ENCODE results near the gene TMEM108. TPM values are rescaled to one million over a fixed set of nuclear protein-coding genes. Genes with fewer than 3 reads are reported as not detected.

Gene TMEM108
- total and polyA plus RNA-seq, 12 donors, result 0.40 to 4.0 (median 1.5) TPM

GRCh38 chr3:133162670-133163305 lies 124.6 kb downstream of the TMEM108 start:
- H3K9me3 ChIP-seq, result no peaks in the 10 kb centered on the region
- no peaks in the 10 kb centered on the region for H3K27me3 ChIP-seq
- no peaks in the 10 kb centered on the region for H3K36me3 ChIP-seq
- TF ChIP-seq CTCF (IDR thresholded peaks at IDR 0.05), result no peak
- intact Hi-C loops (cut with DNase I), result no loop called here
- ATAC-seq, result no peak
- DNase-seq, result no peak
- WGBS, 2 donors, result 65 to 67% methylated on average over 3 of the region's 3 CpGs
- H3K4me3 ChIP-seq, result no peak overlapping the region
- no peaks in the 10 kb centered on the region for H3K4me1 ChIP-seq
- H3K27ac ChIP-seq, result no peak overlapping the region

GRCh38 chr3:133167340-133168024 lies 129.3 kb downstream of the TMEM108 start:
- TF ChIP-seq CTCF (IDR thresholded peaks at IDR 0.05), result no peak
- no peaks in the 10 kb centered on the region for H3K4me1 ChIP-seq
- H3K4me3 ChIP-seq, result no peak overlapping the region
- no peaks in the 10 kb centered on the region for H3K27me3 ChIP-seq
- WGBS, 2 donors, result 94 to 96% methylated on average over 36 of the region's 36 CpGs
- H3K36me3 ChIP-seq, result no peaks in the 10 kb centered on the region
- intact Hi-C loops (cut with DNase I), result no loop called here
- no peaks in the 10 kb centered on the region for H3K9me3 ChIP-seq
- no peak overlapping the region for H3K27ac ChIP-seq
- DNase-seq (no peak), ATAC-seq (peak in 1 of 8 donors; percentile 55)

GRCh38 chr3:133168025-133168401 lies 129.8 kb downstream of the TMEM108 start:
- DNase-seq, result no peak
- Histone ChIP-seq H3K27ac (no peak overlapping the region), H3K27me3 (no peaks in the 10 kb centered on the region), H3K4me1 (no peaks in the 10 kb centered on the region), H3K9me3 (no peaks in the 10 kb centered on the region), H3K4me3 (no peak overlapping the region), H3K36me3 (no peaks in the 10 kb centered on the region)
- WGBS, 2 donors, result 100% methylated on average over 1 of the region's 1 CpG
- TF ChIP-seq CTCF (IDR thresholded peaks at IDR 0.05), result no peak
- intact Hi-C loops (cut with DNase I), result no loop called here
- ATAC-seq, result no peak

GRCh38 chr3:133169331-133170068 lies 131.3 kb downstream of the TMEM108 start:
- no peaks in the 10 kb centered on the region for H3K36me3 ChIP-seq
- 72 to 79% methylated on average over 6 of the region's 6 CpGs for whole genome bisulfite sequencing, 2 donors
- no peak for ATAC-seq
- H3K27ac ChIP-seq, result no peak overlapping the region
- no peak for TF ChIP-seq CTCF (IDR thresholded peaks at IDR 0.05)
- H3K4me1 ChIP-seq, result no peaks in the 10 kb centered on the region
- H3K9me3 ChIP-seq, result peaks cover 0 to 5% (median 0%) of the 10 kb centered on the region in 11 donors
- no peaks in the 10 kb centered on the region for H3K27me3 ChIP-seq
- intact Hi-C loops (cut with DNase I), result no loop called here
- no peak for DNase-seq
- no peak overlapping the region for H3K4me3 ChIP-seq
